HEK293T (cell line): ENCODE data around the gene EEF2KMT.
"Not testable (repeated sequence)": the region's sequence is repeated elsewhere in the genome, so short reads cannot be mapped to it uniquely, and the experiment has no call there.

ENCODE experiments used
- ELF4 ChIP-seq: fragments of 450-650 bp; IDR thresholded peaks from 2 replicates; pipeline ENCODE4 v1.6.1; 2017; ENCODE audit warnings: antibody characterized with exemption
- FOXA1 ChIP-seq: fragments of 450-650 bp; IDR thresholded peaks from 2 replicates; pipeline ENCODE4 v1.6.1; 2016; ENCODE audit warnings: mild to moderate bottlenecking
- FOXM1 ChIP-seq: fragments of 450-650 bp; IDR thresholded peaks from 2 replicates; pipeline ENCODE4 v1.6.1; 2017; ENCODE audit warnings: mild to moderate bottlenecking, borderline replicate concordance
- HDGF ChIP-seq: fragments of 450-650 bp; IDR thresholded peaks from 2 replicates; pipeline ENCODE4 v1.6.1; 2017; ENCODE audit warnings: antibody characterized with exemption, borderline replicate concordance
- LEF1 ChIP-seq: fragments of 450-650 bp; IDR thresholded peaks from 2 replicates; pipeline ENCODE4 v1.6.1; 2017; ENCODE audit warnings: mild to moderate bottlenecking, borderline replicate concordance
- SUZ12 ChIP-seq: fragments of 450-650 bp; IDR thresholded peaks from 2 replicates; pipeline ENCODE4 v1.6.1; 2016; ENCODE audit warnings: mild to moderate bottlenecking
- TARDBP ChIP-seq: fragments of 450-650 bp; IDR thresholded peaks from 2 replicates; pipeline ENCODE4 v1.6.1; 2016
- ZNF384 ChIP-seq: fragments of 450-650 bp; IDR thresholded peaks from 2 replicates; pipeline ENCODE4 v1.6.1; 2016

DNA sequence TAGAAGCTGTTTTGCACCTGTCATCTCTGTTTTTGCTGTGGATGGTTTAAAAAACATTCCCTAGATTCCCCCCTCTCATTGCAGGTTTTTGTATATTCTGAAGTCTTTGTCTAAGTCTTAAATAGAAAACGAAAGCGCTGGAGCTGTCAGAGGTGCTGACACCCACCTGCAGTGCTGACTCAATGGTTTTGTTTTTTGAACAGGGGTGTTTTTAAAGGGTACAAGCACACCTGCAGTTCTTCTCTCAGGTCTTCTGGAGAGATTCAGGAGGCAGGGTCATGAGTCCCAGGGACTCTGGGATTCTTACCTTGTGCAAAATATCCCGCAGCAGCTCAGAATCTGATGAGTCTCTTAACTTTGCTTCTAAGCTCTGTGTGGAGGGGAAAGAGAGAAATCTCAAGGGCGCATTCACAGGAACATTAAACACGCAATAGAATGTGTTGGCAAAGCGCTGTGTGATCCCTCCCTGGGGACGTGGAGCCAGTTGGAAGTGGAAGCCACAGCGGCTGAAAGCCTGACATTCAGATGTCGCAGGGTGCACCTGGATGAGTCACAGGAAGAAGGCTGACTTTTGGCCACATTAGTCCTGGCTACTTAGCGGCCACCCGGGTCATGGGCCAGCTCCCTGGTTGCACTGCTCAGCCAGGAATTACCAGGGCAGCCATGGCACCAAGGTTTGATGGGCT lies 2.3 kb downstream of the EEF2KMT start:
- TF ChIP-seq FOXM1, ELF4, SUZ12, FOXA1, HDGF, ZNF384, TARDBP, LEF1: not testable (repeated sequence)
